Vagina (tissue), 2 donors: ENCODE measurements around the gene DFFB. TPM values are rescaled to one million over a fixed set of nuclear protein-coding genes. Genes with fewer than 3 reads are reported as not detected.

ENCODE experiments used
- DNase-seq, 2 donors: peaks; one replicate each; pipeline ENCODE4 v3.0.0-alpha.2; 2017; ENCODE audit errors: extremely low spot score in 2 of 2
- H3K27ac ChIP-seq: fragments of 200-600 bp; sonication (generic); one replicate; pipeline ENCODE4 v1.5.1; 2019
- H3K27me3 ChIP-seq: fragments of 200-600 bp; sonication (generic); one replicate; pipeline ENCODE4 v1.5.1; 2019
- H3K36me3 ChIP-seq, 2 donors: fragments of 200-600 bp; sonication (generic); one replicate each; pipeline ENCODE4 v1.5.1; 2017 to 2019
- H3K4me1 ChIP-seq: fragments of 200-600 bp; sonication (generic); one replicate; pipeline ENCODE4 v1.5.1; 2019
- H3K4me3 ChIP-seq, 2 donors: fragments of 200-600 bp; sonication (generic); 1 replicate in 1 of 2; 2 replicates in 1 of 2; pipeline ENCODE4 v1.5.1; 2016 to 2019
- H3K9me3 ChIP-seq: fragments of 200-600 bp; sonication (generic); one replicate; pipeline ENCODE4 v1.5.1; 2019
- CTCF ChIP-seq, 3 experiments: fragments of 450-650 bp in 2 of 3; fragments of 200-600 bp in 1 of 3; sonication (generic) in 1 of 3; IDR thresholded peaks; one replicate each; pipeline ENCODE4 v1.5.1; 2017 to 2019; ENCODE audit warnings: antibody characterized with exemption in 3 of 3, mild to moderate bottlenecking in 2 of 3, moderate library complexity in 2 of 3
- POLR2A ChIP-seq, 2 donors: fragments of 450-650 bp; IDR thresholded peaks; one replicate each; pipeline ENCODE4 v1.6.1; 2017; ENCODE audit warnings: antibody characterized with exemption in 2 of 2, mild to moderate bottlenecking in 2 of 2, moderate library complexity in 2 of 2
- POLR2AphosphoS5 ChIP-seq, 2 donors: sonication (generic); formaldehyde crosslinking; IDR thresholded peaks; one replicate each; pipeline ENCODE4 v1.9.0; 2017; ENCODE audit warnings: antibody characterized with exemption in 2 of 2, mild to moderate bottlenecking in 2 of 2, low read depth in 1 of 2; ENCODE audit not compliant: insufficient read depth in 1 of 2
- intact Hi-C: fragments of 100-400 bp; cut with DNase I; formaldehyde crosslinking; loops from one replicate; pipeline ENCODE4 v1.15.1; 2023
- total RNA-seq: library from RNA; depleted of rRNA; stranded (reverse); fragments of >200 nt; gene quantifications from one replicate; pipeline ENCODE4 v1.2.3, GENCODE V29; 2016

DFFB gene
- total RNA-seq, 1 donor from 2014 or later: 8.8 TPM

- Histone ChIP-seq H3K36me3 (no peaks in the 10 kb centered on the region), H3K9me3 (no peaks in the 10 kb centered on the region), H3K27ac (no peak overlapping the region), H3K4me1 (no peaks in the 10 kb centered on the region), H3K4me3 (no peak overlapping the region), H3K27me3 (no peaks in the 10 kb centered on the region)
- intact Hi-C loops: no loop called here
- no peak for DNase-seq
- TF ChIP-seq POLR2A (IDR thresholded peaks at IDR 0.05) (no peak), CTCF (IDR thresholded peaks at IDR 0.05) (no peak), POLR2AphosphoS5 (IDR thresholded peaks at IDR 0.05; ENCODE audit: insufficient read depth in 1 of 2, low read depth in 1 of 2) (no peak)
These were observed 62.4 kb downstream of the DFFB start for GRCh38 chr1:3919706-3920105.

- no peak for TF ChIP-seq CTCF (IDR thresholded peaks at IDR 0.05)
- no peak for TF ChIP-seq POLR2AphosphoS5 (IDR thresholded peaks at IDR 0.05; ENCODE audit: insufficient read depth in 1 of 2, low read depth in 1 of 2)
- TF ChIP-seq POLR2A (IDR thresholded peaks at IDR 0.05): no peak
- Histone ChIP-seq H3K4me1 (no peaks in the 10 kb centered on the region), H3K36me3 (no peaks in the 10 kb centered on the region), H3K27me3 (no peaks in the 10 kb centered on the region), H3K4me3 (no peak overlapping the region), H3K9me3 (no peaks in the 10 kb centered on the region), H3K27ac (no peak overlapping the region)
- no peak for DNase-seq
- intact Hi-C loops: no loop called here
These were observed 64.5 kb downstream of the DFFB start for GRCh38 chr1:3921765-3922164.

GRCh38 chr1:3922201-3922725 lies 65.0 kb downstream of the DFFB start:
- Histone ChIP-seq H3K9me3 (no peaks in the 10 kb centered on the region), H3K27me3 (no peaks in the 10 kb centered on the region), H3K36me3 (no peaks in the 10 kb centered on the region), H3K27ac (no peak overlapping the region), H3K4me3 (no peak overlapping the region), H3K4me1 (no peaks in the 10 kb centered on the region)
- no peak for DNase-seq
- intact Hi-C loops: no loop called here
- TF ChIP-seq POLR2AphosphoS5 (IDR thresholded peaks at IDR 0.05; ENCODE audit: insufficient read depth in 1 of 2, low read depth in 1 of 2): no peak
- no peak for TF ChIP-seq CTCF (IDR thresholded peaks at IDR 0.05)
- no peak for TF ChIP-seq POLR2A (IDR thresholded peaks at IDR 0.05)

- H3K9me3 ChIP-seq: no peaks in the 10 kb centered on the region
- no peak overlapping the region for H3K27ac ChIP-seq
- H3K4me3 ChIP-seq: no peak overlapping the region
- H3K36me3 ChIP-seq: no peaks in the 10 kb centered on the region
- TF ChIP-seq POLR2A (IDR thresholded peaks at IDR 0.05): no peak
- no peak for TF ChIP-seq CTCF (IDR thresholded peaks at IDR 0.05)
- TF ChIP-seq POLR2AphosphoS5 (IDR thresholded peaks at IDR 0.05; ENCODE audit: insufficient read depth in 1 of 2, low read depth in 1 of 2): no peak
- DNase-seq: no peak
- H3K27me3 ChIP-seq: no peaks in the 10 kb centered on the region
- intact Hi-C loops: no loop called here
- no peaks in the 10 kb centered on the region for H3K4me1 ChIP-seq
These were observed 65.6 kb downstream of the DFFB start for GRCh38 chr1:3922851-3923250.

- no peaks in the 10 kb centered on the region for H3K9me3 ChIP-seq
- no peak for DNase-seq
- no peak overlapping the region for H3K27ac ChIP-seq
- TF ChIP-seq CTCF (IDR thresholded peaks at IDR 0.05): no peak
- TF ChIP-seq POLR2AphosphoS5 (IDR thresholded peaks at IDR 0.05; ENCODE audit: insufficient read depth in 1 of 2, low read depth in 1 of 2): no peak
- TF ChIP-seq POLR2A (IDR thresholded peaks at IDR 0.05): no peak
- H3K4me3 ChIP-seq: no peak overlapping the region
- H3K36me3 ChIP-seq: no peaks in the 10 kb centered on the region
- H3K27me3 ChIP-seq: no peaks in the 10 kb centered on the region
- intact Hi-C loops: no loop called here
- H3K4me1 ChIP-seq: no peaks in the 10 kb centered on the region
These were observed 66.3 kb downstream of the DFFB start for GRCh38 chr1:3923378-3924185.
